Smooth muscle cell of the brain vasculature (primary cell): ENCODE measurements around the gene TMEM208.
A peak's percentile ranks its signal among the peaks of the same experiment; 100 is the strongest.

Experiments
- DNase-seq: peaks from one replicate; pipeline ENCODE4 v3.0.0-alpha.2; 2012; ENCODE audit warnings: low read depth, low spot score

Gene TMEM208

GRCh38 chr16:67236563-67237395, 9.8 kb downstream of the TMEM208 start:
- no peak for DNase-seq

- no peak for DNase-seq
Measured at GRCh38 chr16:67237396-67238277, 10.7 kb downstream of the TMEM208 start.

- DNase-seq = no peak
Measured at GRCh38 chr16:67238278-67238575, 11.3 kb downstream of the TMEM208 start.

GRCh38 chr16:67238806-67239470, 12.0 kb downstream of the TMEM208 start:
- no peak for DNase-seq

- no peak for DNase-seq
Measured at GRCh38 chr16:67240506-67240905, 13.6 kb downstream of the TMEM208 start.

- peak; percentile 33 for DNase-seq
Measured at GRCh38 chr16:67241008-67241900, 14.3 kb downstream of the TMEM208 start.

- DNase-seq = no peak
Measured at GRCh38 chr16:67242138-67242730, 15.3 kb downstream of the TMEM208 start.

- DNase-seq = no peak
Measured at GRCh38 chr16:67243481-67243880, 16.6 kb downstream of the TMEM208 start.

GRCh38 chr16:67244387-67245185, 17.7 kb downstream of the TMEM208 start:
- DNase-seq = no peak

GRCh38 chr16:67245186-67245585, 18.3 kb downstream of the TMEM208 start:
- DNase-seq = no peak

GRCh38 chr16:67245674-67246080, 18.7 kb downstream of the TMEM208 start:
- DNase-seq = no peak

GRCh38 chr16:67246081-67246755, 19.3 kb downstream of the TMEM208 start:
- peak; percentile 73 for DNase-seq

- no peak for DNase-seq
Measured at GRCh38 chr16:67246756-67247191, 19.8 kb downstream of the TMEM208 start.

- DNase-seq = peak; percentile 72
Measured at GRCh38 chr16:67247192-67248072, 20.5 kb downstream of the TMEM208 start, which contains the start of gene FHOD1. FHOD1 (minus strand) TSS chr16:67247481; CDS start chr16:67247410, 71 bp downstream.

GRCh38 chr16:67248073-67248400, 21.1 kb downstream of the TMEM208 start:
- no peak for DNase-seq

GRCh38 chr16:67248401-67249177, 21.7 kb downstream of the TMEM208 start, which contains the start of gene SLC9A5:
SLC9A5 (plus strand) TSS chr16:67248979; CDS start chr16:67249015, 36 bp downstream.
- DNase-seq = no peak
